ENCODE results near the gene ADAM17. TPM values are rescaled to one million over a fixed set of nuclear protein-coding genes. Genes with fewer than 3 reads are reported as not detected.

Gene ADAM17
- total and polyA plus RNA-seq, 2 donors (not counting 1 experiment from before 2014, with no cell fraction given) = 12.3 to 69.9 TPM

DNA sequence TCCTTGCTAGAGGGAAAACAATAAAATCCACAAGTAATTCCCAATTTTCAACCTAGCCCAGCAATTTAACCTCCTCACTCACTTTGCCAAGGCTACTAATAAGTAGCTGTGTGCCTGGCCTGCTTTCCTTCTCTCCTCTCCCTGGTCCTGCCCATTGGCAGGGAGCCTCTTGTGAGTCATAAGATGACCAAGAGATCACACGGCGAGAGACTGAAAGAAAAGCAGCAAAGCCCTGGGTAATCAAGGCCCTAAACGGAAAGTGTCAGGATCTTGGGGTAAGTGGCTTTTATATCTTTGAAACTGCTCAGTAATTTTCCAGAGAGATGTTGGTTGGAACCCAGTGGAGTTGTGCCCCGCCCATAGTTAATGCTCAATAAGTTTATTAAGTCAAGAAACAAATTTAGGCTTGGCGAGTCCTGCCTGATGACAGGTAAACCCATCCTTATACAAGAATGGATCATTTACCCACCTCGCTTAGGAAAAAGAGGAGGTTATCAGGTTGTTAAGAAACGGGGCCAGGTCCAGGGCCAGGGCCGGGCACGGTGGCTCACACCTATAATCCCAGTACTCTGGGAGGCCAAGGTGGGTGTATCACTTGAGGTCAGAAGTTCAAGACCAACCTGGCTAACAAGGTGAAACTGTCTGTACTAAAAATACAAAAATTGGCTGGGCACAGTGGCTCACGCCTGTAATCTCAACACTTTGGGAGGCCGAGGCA is 10.0 kb upstream of the ADAM17 start:
- Histone ChIP-seq H3K4me1 (ENCODE audit: control insufficient read depth, extremely low read depth, insufficient read depth, low read length) (peaks cover 4% of the 10 kb centered on the region), H3K9me3 (ENCODE audit: control insufficient read depth, insufficient read depth, low read depth, low read length) (no peaks in the 10 kb centered on the region), H3K4me2 (ENCODE audit: extremely low read depth, insufficient read depth, low read length) (peak overlapping the region; percentile 77), H3K4me3 (replicated peaks in 1 of 4; ENCODE audit: control extremely low read depth in 1 of 4, insufficient read depth in 1 of 4, low read depth in 3 of 4, low read length in 4 of 4) (peak overlapping the region in 2 of 4 experiments; percentile 13 to 44), H3K27me3 (ENCODE audit: control insufficient read depth, insufficient read depth, low read length) (no peaks in the 10 kb centered on the region), H3K79me2 (ENCODE audit: control insufficient read depth, insufficient read depth, low read length) (no peaks in the 10 kb centered on the region), H3K27ac (ENCODE audit: insufficient read depth, low read length) (peak overlapping the region; percentile 72), H2AFZ (ENCODE audit: low read length) (no peak overlapping the region), H4K20me1 (ENCODE audit: control insufficient read depth, extremely low read depth, insufficient read depth, low read length) (no peaks in the 10 kb centered on the region), H3K36me3 (ENCODE audit: control insufficient read depth, insufficient read depth, low read length) (no peaks in the 10 kb centered on the region), H3K9ac (ENCODE audit: insufficient read depth, low read length) (no peak overlapping the region)
- TF ChIP-seq CTCF (conservative IDR thresholded peaks at IDR 0.05 in 1 of 2, IDR thresholded peaks at IDR 0.05 in 1 of 2; ENCODE audit: low read depth in 1 of 2, low read length in 2 of 2) (no peak), EZH2 (IDR thresholded peaks at IDR 0.05; ENCODE audit: low read length, missing control alignments) (no peak)
- DNase-seq (ENCODE audit: low read depth in 2 of 2) = peak; percentile 95 to 96

- TF ChIP-seq CTCF (conservative IDR thresholded peaks at IDR 0.05 in 1 of 2, IDR thresholded peaks at IDR 0.05 in 1 of 2; ENCODE audit: low read depth in 1 of 2, low read length in 2 of 2) (no peak), EZH2 (IDR thresholded peaks at IDR 0.05; ENCODE audit: low read length, missing control alignments) (no peak)
- Histone ChIP-seq H3K36me3 (ENCODE audit: control insufficient read depth, insufficient read depth, low read length) (no peaks in the 10 kb centered on the region), H2AFZ (ENCODE audit: low read length) (no peak overlapping the region), H3K4me2 (ENCODE audit: extremely low read depth, insufficient read depth, low read length) (no peak overlapping the region), H4K20me1 (ENCODE audit: control insufficient read depth, extremely low read depth, insufficient read depth, low read length) (no peaks in the 10 kb centered on the region), H3K27ac (ENCODE audit: insufficient read depth, low read length) (no peak overlapping the region), H3K79me2 (ENCODE audit: control insufficient read depth, insufficient read depth, low read length) (peaks cover 9% of the 10 kb centered on the region), H3K4me1 (ENCODE audit: control insufficient read depth, extremely low read depth, insufficient read depth, low read length) (peaks cover 7% of the 10 kb centered on the region), H3K9ac (ENCODE audit: insufficient read depth, low read length) (no peak overlapping the region), H3K9me3 (ENCODE audit: control insufficient read depth, insufficient read depth, low read depth, low read length) (no peaks in the 10 kb centered on the region), H3K27me3 (ENCODE audit: control insufficient read depth, insufficient read depth, low read length) (no peaks in the 10 kb centered on the region), H3K4me3 (replicated peaks in 1 of 4; ENCODE audit: control extremely low read depth in 1 of 4, insufficient read depth in 1 of 4, low read depth in 3 of 4, low read length in 4 of 4) (no peak overlapping the region)
- DNase-seq (ENCODE audit: low read depth in 2 of 2) = peak in 1 of 2 donors; percentile 61
Observed at GRCh38 chr2:9560628-9561027, 5.0 kb upstream of the ADAM17 start.

DNA sequence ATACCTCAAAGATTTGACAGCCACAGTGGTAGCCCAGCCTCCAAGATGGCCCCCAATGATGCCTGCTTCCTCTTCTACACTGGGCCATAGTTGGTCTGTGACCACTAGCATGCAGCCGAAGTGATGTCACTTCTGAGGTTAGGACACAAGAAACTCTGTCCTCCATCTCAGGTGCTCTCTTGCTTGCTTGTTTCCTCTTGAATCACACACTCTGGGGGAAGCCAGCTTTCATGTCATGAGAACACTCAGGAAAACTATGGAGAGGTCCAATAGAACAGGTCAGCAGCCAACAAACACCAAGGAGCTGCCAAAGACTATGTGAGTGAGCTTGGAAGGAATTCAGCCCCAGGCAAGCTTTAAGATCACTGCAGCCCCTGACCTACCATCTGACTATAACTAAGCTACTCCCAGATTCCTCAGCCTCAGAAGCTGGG is 3.3 kb upstream of the ADAM17 start:
- peak; percentile 80 to 98 for DNase-seq (ENCODE audit: low read depth in 2 of 2)
- TF ChIP-seq EZH2 (IDR thresholded peaks at IDR 0.05; ENCODE audit: low read length, missing control alignments) (no peak), CTCF (conservative IDR thresholded peaks at IDR 0.05 in 1 of 2, IDR thresholded peaks at IDR 0.05 in 1 of 2; ENCODE audit: low read depth in 1 of 2, low read length in 2 of 2) (no peak)
- Histone ChIP-seq H3K36me3 (ENCODE audit: control insufficient read depth, insufficient read depth, low read length) (no peaks in the 10 kb centered on the region), H3K79me2 (ENCODE audit: control insufficient read depth, insufficient read depth, low read length) (peaks cover 21% of the 10 kb centered on the region), H3K4me2 (ENCODE audit: extremely low read depth, insufficient read depth, low read length) (peak overlapping the region; percentile 11), H3K9me3 (ENCODE audit: control insufficient read depth, insufficient read depth, low read depth, low read length) (no peaks in the 10 kb centered on the region), H3K27ac (ENCODE audit: insufficient read depth, low read length) (peak overlapping the region; percentile 61), H3K9ac (ENCODE audit: insufficient read depth, low read length) (no peak overlapping the region), H3K27me3 (ENCODE audit: control insufficient read depth, insufficient read depth, low read length) (no peaks in the 10 kb centered on the region), H2AFZ (ENCODE audit: low read length) (no peak overlapping the region), H4K20me1 (ENCODE audit: control insufficient read depth, extremely low read depth, insufficient read depth, low read length) (peaks cover 2% of the 10 kb centered on the region), H3K4me3 (replicated peaks in 1 of 4; ENCODE audit: control extremely low read depth in 1 of 4, insufficient read depth in 1 of 4, low read depth in 3 of 4, low read length in 4 of 4) (no peak overlapping the region), H3K4me1 (ENCODE audit: control insufficient read depth, extremely low read depth, insufficient read depth, low read length) (peaks cover 11% of the 10 kb centered on the region)

Data from fibroblast of lung (primary cell).